Right lobe of liver (tissue), 4 donors: ENCODE measurements around the gene SLC24A5.

Experiments used
- CTCF ChIP-seq, 4 donors: fragments of 200-600 bp in 3 of 4; fragments of 450-650 bp in 1 of 4; IDR thresholded peaks; one replicate each; pipeline versions ENCODE4 v1.5.1 to v1.8.0; 2016 to 2022; ENCODE audit warnings: antibody characterized with exemption in 4 of 4, mild to moderate bottlenecking in 2 of 4
- POLR2A ChIP-seq: fragments of 450-650 bp; IDR thresholded peaks from one replicate; pipeline ENCODE4 v1.6.1; 2017; ENCODE audit warnings: antibody characterized with exemption, mild to moderate bottlenecking
- donor health status: DM: no; HTN: no; CAD: no.
- donor health status: DM: no; HTN: no; CAD: no.
- donor health status: DM: no; HTN: yes; CAD: no.

- TF ChIP-seq CTCF (IDR thresholded peaks at IDR 0.05) (no peak), POLR2A (no peak)
Measured at GRCh38 chr15:48185529-48185928, 64.7 kb downstream of the SLC24A5 start.
